Endothelial cell (in vitro differentiated cells): ENCODE results near the gene TOE1. TPM values are rescaled to one million over a fixed set of nuclear protein-coding genes. Genes with fewer than 3 reads are reported as not detected.

Source experiments
- DNase-seq: peaks from one replicate; pipeline ENCODE4 v3.0.0; 2021; ENCODE audit warnings: low spot score
- H3K27ac Mint-ChIP-seq: one replicate; pipeline ENCODE4 v1.8.0; 2021; ENCODE audit warnings: mixed read lengths, inconsistent platforms; ENCODE audit not compliant: unreplicated experiment
- H3K27me3 Mint-ChIP-seq: one replicate; pipeline ENCODE4 v1.8.0; 2021; ENCODE audit warnings: mild to moderate bottlenecking, moderate library complexity, mixed read lengths, inconsistent platforms; ENCODE audit not compliant: unreplicated experiment
- H3K36me3 Mint-ChIP-seq: one replicate; pipeline ENCODE4 v1.8.0; 2021; ENCODE audit warnings: mild to moderate bottlenecking, low read depth, mixed read lengths, inconsistent platforms; ENCODE audit not compliant: unreplicated experiment
- H3K4me1 Mint-ChIP-seq: one replicate; pipeline ENCODE4 v1.8.0; 2021; ENCODE audit warnings: mild to moderate bottlenecking, mixed read lengths, inconsistent platforms; ENCODE audit not compliant: unreplicated experiment
- H3K4me3 Mint-ChIP-seq: one replicate; pipeline ENCODE4 v1.8.0; 2021; ENCODE audit warnings: mild to moderate bottlenecking, mixed read lengths, inconsistent platforms; ENCODE audit not compliant: unreplicated experiment
- H3K9me3 Mint-ChIP-seq: one replicate; pipeline ENCODE4 v1.8.0; 2021; ENCODE audit warnings: mixed read lengths, inconsistent platforms; ENCODE audit not compliant: unreplicated experiment
- total RNA-seq: library from RNA; stranded (reverse); fragmentation: NEBNext Ultra II Directional; extraction: Animal tissue kit (Norgen Biotek cat#: 25700); gene quantifications from one replicate; pipeline ENCODE4 v1.2.1, GENCODE V29; 2021; ENCODE audit not compliant: unreplicated experiment
- TF ChIP-seq, protein P1 (sequence below): fragments of 200-600 bp; sonication (generic); IDR thresholded peaks from one replicate; pipeline ENCODE4 v1.5.0; 2021; ENCODE audit warnings: antibody characterized with exemption; ENCODE audit not compliant: unreplicated experiment

The TOE1 gene
- total RNA-seq, 1 donor from 2014 or later: 9.7 TPM

DNA sequence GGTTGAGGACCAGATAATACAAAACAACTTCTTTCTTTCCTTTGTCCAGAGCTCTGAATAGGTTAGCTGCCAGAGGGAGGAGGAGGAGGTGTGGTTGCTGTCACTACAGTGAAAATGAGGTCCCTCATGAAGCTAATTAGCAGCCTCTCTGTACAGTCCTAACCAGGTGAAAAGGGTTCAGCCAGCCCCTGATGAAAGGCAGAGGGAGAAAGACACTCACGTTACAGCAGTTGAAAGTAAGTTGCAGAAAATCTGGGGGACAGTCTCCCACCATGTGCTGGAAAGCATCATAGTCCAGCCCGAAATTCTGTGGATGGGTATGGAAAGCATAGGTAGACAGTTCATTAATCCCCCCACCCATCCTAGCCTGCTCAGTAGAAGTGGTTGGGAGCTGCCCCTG, 6.5 kb downstream of the TOE1 start:
- TF ChIP-seq, protein P1, sequence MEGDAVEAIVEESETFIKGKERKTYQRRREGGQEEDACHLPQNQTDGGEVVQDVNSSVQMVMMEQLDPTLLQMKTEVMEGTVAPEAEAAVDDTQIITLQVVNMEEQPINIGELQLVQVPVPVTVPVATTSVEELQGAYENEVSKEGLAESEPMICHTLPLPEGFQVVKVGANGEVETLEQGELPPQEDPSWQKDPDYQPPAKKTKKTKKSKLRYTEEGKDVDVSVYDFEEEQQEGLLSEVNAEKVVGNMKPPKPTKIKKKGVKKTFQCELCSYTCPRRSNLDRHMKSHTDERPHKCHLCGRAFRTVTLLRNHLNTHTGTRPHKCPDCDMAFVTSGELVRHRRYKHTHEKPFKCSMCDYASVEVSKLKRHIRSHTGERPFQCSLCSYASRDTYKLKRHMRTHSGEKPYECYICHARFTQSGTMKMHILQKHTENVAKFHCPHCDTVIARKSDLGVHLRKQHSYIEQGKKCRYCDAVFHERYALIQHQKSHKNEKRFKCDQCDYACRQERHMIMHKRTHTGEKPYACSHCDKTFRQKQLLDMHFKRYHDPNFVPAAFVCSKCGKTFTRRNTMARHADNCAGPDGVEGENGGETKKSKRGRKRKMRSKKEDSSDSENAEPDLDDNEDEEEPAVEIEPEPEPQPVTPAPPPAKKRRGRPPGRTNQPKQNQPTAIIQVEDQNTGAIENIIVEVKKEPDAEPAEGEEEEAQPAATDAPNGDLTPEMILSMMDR: no peak
- no peak overlapping the region for H3K4me3 Mint-ChIP-seq
- no peak for DNase-seq
- H3K27ac Mint-ChIP-seq: no peak overlapping the region
- peaks cover 34% of the 10 kb centered on the region for H3K36me3 Mint-ChIP-seq
- H3K27me3 Mint-ChIP-seq: peaks cover 3% of the 10 kb centered on the region
- H3K9me3 Mint-ChIP-seq: no peaks in the 10 kb centered on the region
- peaks cover 21% of the 10 kb centered on the region for H3K4me1 Mint-ChIP-seq

DNA sequence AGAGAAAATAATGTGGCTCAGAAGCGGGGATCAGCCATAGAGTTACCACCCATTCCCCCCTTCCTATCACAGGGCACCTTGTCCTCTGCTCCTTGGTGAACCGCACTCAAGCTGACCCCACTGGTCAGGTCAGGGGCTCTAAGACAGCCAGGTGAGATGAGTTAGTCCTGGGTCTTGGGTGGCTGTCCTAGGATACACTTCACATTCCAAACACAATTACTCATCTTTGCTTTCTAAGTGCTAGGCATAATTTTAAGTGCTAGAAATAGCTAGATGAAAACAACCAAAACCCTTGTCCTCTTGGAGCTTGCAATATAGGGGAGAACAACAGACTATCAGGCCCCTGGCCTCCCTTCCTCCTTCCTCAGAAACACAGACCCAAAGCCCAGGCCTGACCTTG, 8.1 kb downstream of the TOE1 start:
- TF ChIP-seq, protein P1: no peak
- H3K36me3 Mint-ChIP-seq: peaks cover 29% of the 10 kb centered on the region
- H3K27me3 Mint-ChIP-seq: peaks cover 1% of the 10 kb centered on the region
- no peak overlapping the region for H3K4me3 Mint-ChIP-seq
- no peak overlapping the region for H3K27ac Mint-ChIP-seq
- H3K4me1 Mint-ChIP-seq: peaks cover 15% of the 10 kb centered on the region
- no peaks in the 10 kb centered on the region for H3K9me3 Mint-ChIP-seq
- no peak for DNase-seq

DNA sequence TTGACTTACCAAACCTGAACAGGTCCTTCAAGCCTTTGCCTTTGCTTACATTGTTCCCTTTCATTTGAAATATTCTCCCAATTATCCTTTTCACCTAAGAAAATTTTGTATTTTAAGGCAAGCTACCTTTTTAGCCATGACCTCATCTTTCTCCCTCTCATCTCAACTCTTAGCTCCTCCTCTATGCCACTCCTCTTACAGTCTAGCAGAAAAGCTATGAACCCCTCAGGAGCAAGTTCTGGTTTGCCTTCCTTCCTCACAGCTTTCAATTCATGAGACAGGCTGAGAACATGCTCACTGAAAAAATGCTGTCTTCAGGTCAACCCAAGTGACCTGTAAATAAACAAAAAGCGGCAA, 8.6 kb downstream of the TOE1 start:
- Mint-ChIP-seq H3K27me3 (peaks cover 1% of the 10 kb centered on the region), H3K27ac (no peak overlapping the region), H3K4me1 (peaks cover 15% of the 10 kb centered on the region), H3K36me3 (peaks cover 28% of the 10 kb centered on the region), H3K4me3 (no peak overlapping the region), H3K9me3 (no peaks in the 10 kb centered on the region)
- TF ChIP-seq, protein P1: no peak
- DNase-seq: no peak

DNA sequence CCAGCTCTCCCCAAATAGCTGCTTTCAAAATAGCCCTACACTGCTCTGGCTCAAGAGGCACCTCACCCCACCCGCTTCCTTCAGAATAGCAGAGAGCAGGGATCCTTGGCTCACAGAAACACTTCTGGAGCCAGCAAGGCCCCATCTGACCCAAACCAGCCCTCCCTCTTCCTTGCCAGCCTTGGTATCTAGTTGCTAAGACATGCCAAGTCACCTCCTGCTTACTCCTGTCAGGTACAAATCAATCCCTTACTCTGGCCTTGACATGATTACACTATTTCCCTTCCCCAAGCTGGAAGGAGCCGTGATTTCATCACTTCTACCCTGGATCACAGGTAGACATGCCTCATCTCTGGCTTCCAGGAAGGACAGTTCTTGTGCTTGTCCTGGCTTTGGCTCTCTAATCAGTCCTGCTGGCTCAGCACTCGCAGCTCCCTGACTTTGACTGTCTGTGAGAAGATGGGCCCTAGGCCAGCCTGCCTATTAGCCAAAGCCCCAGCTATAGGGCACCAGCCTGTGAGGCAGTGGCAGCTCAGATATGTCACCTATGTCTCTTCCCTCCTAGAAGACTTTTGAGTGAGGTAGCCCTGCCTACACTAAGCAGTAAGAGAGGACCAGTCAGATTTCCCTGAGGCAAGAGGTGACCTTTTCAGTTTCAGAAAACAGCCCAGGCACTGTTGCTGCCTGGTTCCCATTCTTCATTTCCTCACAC, 9.2 kb downstream of the TOE1 start:
- DNase-seq: no peak
- H3K27ac Mint-ChIP-seq: peak overlapping the region; percentile 32
- no peak overlapping the region for H3K4me3 Mint-ChIP-seq
- peaks cover 23% of the 10 kb centered on the region for H3K36me3 Mint-ChIP-seq
- no peaks in the 10 kb centered on the region for H3K9me3 Mint-ChIP-seq
- H3K4me1 Mint-ChIP-seq: peaks cover 15% of the 10 kb centered on the region
- TF ChIP-seq, protein P1: no peak
- peaks cover 1% of the 10 kb centered on the region for H3K27me3 Mint-ChIP-seq

DNA sequence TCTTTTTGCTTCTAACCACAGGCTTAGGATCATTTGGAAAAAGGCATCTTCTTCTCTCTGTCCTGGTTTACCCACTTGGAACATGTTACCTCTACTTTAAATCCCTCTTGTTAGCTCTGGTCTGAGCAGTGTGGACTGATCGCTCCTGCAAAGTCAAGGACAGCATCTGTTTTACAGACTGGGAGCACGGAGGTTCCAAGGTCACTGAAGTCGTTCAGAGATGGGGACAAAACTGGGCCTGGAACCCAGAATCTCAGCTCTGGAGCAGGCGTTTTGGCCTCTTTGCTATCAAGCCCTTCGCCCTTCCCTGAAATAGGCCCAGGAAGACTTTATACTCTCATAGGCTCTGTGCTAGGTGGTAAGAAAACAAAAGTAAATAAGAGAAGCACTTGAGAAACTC, 11.5 kb downstream of the TOE1 start:
- Mint-ChIP-seq H3K36me3 (peaks cover 7% of the 10 kb centered on the region), H3K4me1 (peaks cover 9% of the 10 kb centered on the region), H3K27ac (no peak overlapping the region), H3K27me3 (peaks cover 1% of the 10 kb centered on the region), H3K9me3 (no peaks in the 10 kb centered on the region), H3K4me3 (no peak overlapping the region)
- TF ChIP-seq, protein P1: no peak
- DNase-seq: no peak
